Tibial artery (tissue), 4 donors: ENCODE data around the gene TOR4A.
"Not testable (repeated sequence)": the region's sequence is repeated elsewhere in the genome, so short reads cannot be mapped to it uniquely, and the experiment has no call there.

Source experiments
- DNase-seq, 2 donors: peaks; one replicate each; pipeline ENCODE4 v3.0.0-alpha.2; 2019
- H3K27ac ChIP-seq, 2 donors: fragments of 200-600 bp; sonication (generic) in 1 of 2; 1 replicate in 1 of 2; 2 replicates in 1 of 2; pipeline ENCODE4 v1.5.1; 2018 to 2019; ENCODE audit warnings: mild to moderate bottlenecking in 1 of 2
- H3K27me3 ChIP-seq, 2 donors: fragments of 200-600 bp; sonication (generic) in 1 of 2; one replicate each; pipeline versions ENCODE4 v1.5.1 to v1.6.0; 2016 to 2019
- H3K36me3 ChIP-seq, 3 donors: fragments of 200-600 bp; sonication (generic) in 2 of 3; one replicate each; pipeline ENCODE4 v1.5.1; 2016 to 2019; ENCODE audit warnings: mild to moderate bottlenecking in 2 of 3
- H3K4me1 ChIP-seq, 4 donors: fragments of 200-600 bp; sonication (generic) in 2 of 4; 1 replicate in 3 of 4; 2 replicates in 1 of 4; pipeline ENCODE4 v1.5.1; 2016 to 2019
- H3K4me3 ChIP-seq, 2 donors: fragments of 200-600 bp; sonication (generic) in 1 of 2; 1 replicate in 1 of 2; 2 replicates in 1 of 2; pipeline ENCODE4 v1.5.1; 2018 to 2019; ENCODE audit warnings: mild to moderate bottlenecking in 2 of 2
- H3K9me3 ChIP-seq, 3 donors: fragments of 200-600 bp; sonication (generic) in 1 of 3; one replicate each; pipeline ENCODE4 v1.5.1; 2016 to 2019
- CTCF ChIP-seq, 2 experiments: fragments of 200-600 bp in 1 of 2; fragments of 450-650 bp in 1 of 2; IDR thresholded peaks; one replicate each; pipeline ENCODE4 v1.5.1; 2017 to 2019; ENCODE audit warnings: antibody characterized with exemption in 2 of 2, mild to moderate bottlenecking in 1 of 2, moderate library complexity in 1 of 2
- intact Hi-C: fragments of 100-400 bp; cut with DNase I; formaldehyde crosslinking; loops from one replicate; pipeline ENCODE4 v1.15.0; 2023; ENCODE audit warnings: low total_unique reads

The TOR4A gene

GRCh38 chr9:137262173-137262908 is 15.2 kb upstream of the TOR4A start:
- H3K36me3 ChIP-seq, result peaks cover 30 to 67% (median 51%) of the 10 kb centered on the region in 3 donors
- H3K27me3 ChIP-seq, H3K27ac ChIP-seq, intact Hi-C loops, DNase-seq, H3K4me3 ChIP-seq, H3K9me3 ChIP-seq, H3K4me1 ChIP-seq: not testable (repeated sequence)
- TF ChIP-seq CTCF (IDR thresholded peaks at IDR 0.05), result peak; percentile 38 to 44

GRCh38 chr9:137262909-137263285 is 14.6 kb upstream of the TOR4A start:
- intact Hi-C loops, result no loop called here
- no peak for TF ChIP-seq CTCF (IDR thresholded peaks at IDR 0.05)
- Histone ChIP-seq H3K9me3 (no peaks in the 10 kb centered on the region), H3K36me3 (peaks cover 30 to 69% (median 56%) of the 10 kb centered on the region in 3 donors), H3K27ac (no peak overlapping the region), H3K4me1 (peaks cover 0 to 2% (median under 1%) of the 10 kb centered on the region in 4 donors), H3K4me3 (no peak overlapping the region), H3K27me3 (no peaks in the 10 kb centered on the region)
- no peak for DNase-seq

GRCh38 chr9:137263506-137263905 is 14.0 kb upstream of the TOR4A start:
- no peak for TF ChIP-seq CTCF (IDR thresholded peaks at IDR 0.05)
- peaks cover 0 to 9% (median 5%) of the 10 kb centered on the region in 4 donors for H3K4me1 ChIP-seq
- peaks cover 30 to 65% (median 58%) of the 10 kb centered on the region in 3 donors for H3K36me3 ChIP-seq
- H3K27ac ChIP-seq, result no peak overlapping the region
- intact Hi-C loops, result no loop called here
- H3K27me3 ChIP-seq, result no peaks in the 10 kb centered on the region
- no peak for DNase-seq
- H3K4me3 ChIP-seq, result no peak overlapping the region
- no peaks in the 10 kb centered on the region for H3K9me3 ChIP-seq

GRCh38 chr9:137264067-137264466 is 13.5 kb upstream of the TOR4A start:
- Histone ChIP-seq H3K27me3 (no peaks in the 10 kb centered on the region), H3K9me3 (no peaks in the 10 kb centered on the region), H3K27ac (no peak overlapping the region), H3K4me1 (peaks cover 5 to 14% (median 11%) of the 10 kb centered on the region in 4 donors), H3K36me3 (peaks cover 24 to 63% (median 55%) of the 10 kb centered on the region in 3 donors), H3K4me3 (no peak overlapping the region)
- no peak for DNase-seq
- no peak for TF ChIP-seq CTCF (IDR thresholded peaks at IDR 0.05)
- intact Hi-C loops, result no loop called here

- peaks cover 5 to 30% (median 20%) of the 10 kb centered on the region in 4 donors for H3K4me1 ChIP-seq
- peaks cover 20 to 74% (median 53%) of the 10 kb centered on the region in 3 donors for H3K36me3 ChIP-seq
- H3K4me3 ChIP-seq, result no peak overlapping the region
- H3K9me3 ChIP-seq, result no peaks in the 10 kb centered on the region
- TF ChIP-seq CTCF (IDR thresholded peaks at IDR 0.05), result no peak
- no peak overlapping the region for H3K27ac ChIP-seq
- no peak for DNase-seq
- no peaks in the 10 kb centered on the region for H3K27me3 ChIP-seq
- intact Hi-C loops, result no loop called here
Observed at GRCh38 chr9:137265496-137266161, 11.9 kb upstream of the TOR4A start.
